HG03469 (cell line): ENCODE measurements around the gene KDM2A.
"Not testable (repeated sequence)": the region's sequence is repeated elsewhere in the genome, so short reads cannot be mapped to it uniquely, and the experiment has no call there.

Experiments
- ATAC-seq: cut with Tn5 transposase; IDR thresholded peaks from one replicate; pipeline ENCODE4 v1.9.1; 2021; ENCODE audit warnings: mild to moderate bottlenecking, moderate library complexity, moderate number of reproducible peaks; ENCODE audit not compliant: unreplicated experiment

The KDM2A gene

DNA sequence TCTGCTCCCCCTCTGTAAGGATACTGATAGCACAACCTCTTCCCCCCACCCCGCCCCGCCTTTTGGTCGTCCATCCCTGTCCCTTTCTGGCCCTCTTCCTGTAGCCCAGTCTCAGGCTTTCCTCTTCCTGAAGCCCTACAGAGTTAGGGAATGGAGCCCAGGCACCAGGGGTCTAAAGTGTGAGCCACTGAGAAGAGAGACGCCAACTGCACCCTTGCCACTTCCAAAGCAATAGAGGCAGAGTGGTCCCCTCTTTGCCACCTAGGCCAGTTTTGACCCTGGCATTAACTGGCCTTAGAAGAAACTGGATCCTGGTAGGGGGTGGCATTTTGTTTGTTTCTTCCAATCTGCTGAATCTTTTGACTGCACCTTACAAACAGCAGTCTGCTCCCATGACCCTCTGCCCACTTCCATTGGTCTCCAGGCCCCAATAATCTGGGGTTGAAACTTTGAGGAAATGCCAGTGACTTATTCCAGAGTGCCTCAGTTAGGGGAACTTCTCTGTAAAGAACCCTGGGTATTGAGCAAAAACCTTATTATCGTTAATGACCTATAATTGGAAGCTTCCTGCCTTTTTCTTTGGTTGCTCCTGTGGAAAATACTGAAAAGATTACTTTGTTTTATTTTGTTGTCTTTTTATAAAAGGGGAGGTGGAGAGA, 137.5 kb downstream of the KDM2A start:
- no peak for ATAC-seq

DNA sequence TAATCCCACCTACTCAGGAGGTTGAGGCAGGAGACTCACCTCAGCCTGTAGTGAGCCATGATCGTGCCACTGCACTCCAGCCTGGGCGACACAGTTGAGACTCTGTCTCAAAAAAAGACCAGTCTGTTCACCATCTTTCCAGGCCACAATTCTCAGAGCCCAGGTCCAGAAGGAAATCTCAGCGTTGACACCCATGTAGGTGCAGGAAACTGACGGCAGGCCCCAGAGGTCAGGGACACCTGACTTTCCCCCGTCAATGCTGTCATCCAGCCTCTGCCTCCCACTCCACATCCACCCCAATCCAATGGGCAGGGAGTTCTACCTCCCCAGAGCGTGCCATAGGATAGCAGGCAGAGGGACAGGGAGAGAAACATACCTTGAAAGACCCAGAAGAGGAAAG, 141.3 kb downstream of the KDM2A start:
- no peak for ATAC-seq

DNA sequence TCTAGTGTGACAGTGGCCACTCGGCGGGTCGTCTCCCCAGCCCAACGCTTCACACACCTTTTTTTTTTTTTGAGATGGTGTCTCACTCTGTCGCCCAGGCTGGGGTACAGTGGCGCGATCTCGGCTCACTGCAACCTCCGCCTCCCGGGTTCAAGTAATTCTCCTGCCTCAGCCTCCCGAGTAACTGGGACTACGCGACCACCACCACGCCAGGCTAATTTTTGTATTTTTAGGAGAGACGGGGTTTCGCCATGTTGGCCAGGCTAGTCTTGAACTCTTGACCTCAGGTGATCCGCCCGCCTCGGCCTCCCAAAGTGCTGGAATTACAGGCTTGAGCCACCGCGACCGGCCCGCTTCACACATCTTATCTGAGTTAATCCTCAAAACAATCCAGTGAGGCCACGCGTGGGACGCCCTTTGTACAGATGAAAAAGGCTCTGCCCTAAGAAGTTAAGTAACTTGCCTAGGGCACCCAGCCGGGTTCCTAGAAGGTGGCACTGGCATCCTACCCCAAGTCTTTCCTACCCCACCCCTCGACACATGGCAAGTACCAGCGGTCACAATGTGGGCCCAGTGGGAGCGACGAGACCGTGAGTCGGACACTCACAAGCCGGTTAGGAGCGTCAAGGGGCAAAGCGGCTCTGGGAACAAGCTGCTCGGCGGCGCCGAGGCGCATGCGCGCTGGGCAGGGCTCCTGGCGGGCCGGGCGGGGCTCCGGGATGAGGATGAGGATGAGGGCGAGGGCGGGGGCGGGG, 142.0 kb downstream of the KDM2A start:
- ATAC-seq: not testable (repeated sequence)

DNA sequence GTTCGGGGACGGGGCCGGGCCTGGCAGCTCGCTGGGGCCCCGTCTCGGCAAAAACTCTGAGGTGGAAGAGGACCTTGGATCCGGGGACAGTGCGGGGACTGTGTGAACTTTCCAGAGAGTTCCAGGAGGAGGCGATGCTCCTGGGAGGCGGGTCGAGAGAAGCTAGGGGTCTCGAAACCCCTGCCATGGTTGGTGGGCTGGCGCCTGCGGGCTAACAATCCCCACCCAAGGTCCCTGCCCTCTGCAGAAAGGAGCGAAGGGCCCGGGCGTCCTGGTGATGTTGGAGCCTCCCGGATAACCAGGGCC, 142.5 kb downstream of the KDM2A start:
- ATAC-seq: no peak

DNA sequence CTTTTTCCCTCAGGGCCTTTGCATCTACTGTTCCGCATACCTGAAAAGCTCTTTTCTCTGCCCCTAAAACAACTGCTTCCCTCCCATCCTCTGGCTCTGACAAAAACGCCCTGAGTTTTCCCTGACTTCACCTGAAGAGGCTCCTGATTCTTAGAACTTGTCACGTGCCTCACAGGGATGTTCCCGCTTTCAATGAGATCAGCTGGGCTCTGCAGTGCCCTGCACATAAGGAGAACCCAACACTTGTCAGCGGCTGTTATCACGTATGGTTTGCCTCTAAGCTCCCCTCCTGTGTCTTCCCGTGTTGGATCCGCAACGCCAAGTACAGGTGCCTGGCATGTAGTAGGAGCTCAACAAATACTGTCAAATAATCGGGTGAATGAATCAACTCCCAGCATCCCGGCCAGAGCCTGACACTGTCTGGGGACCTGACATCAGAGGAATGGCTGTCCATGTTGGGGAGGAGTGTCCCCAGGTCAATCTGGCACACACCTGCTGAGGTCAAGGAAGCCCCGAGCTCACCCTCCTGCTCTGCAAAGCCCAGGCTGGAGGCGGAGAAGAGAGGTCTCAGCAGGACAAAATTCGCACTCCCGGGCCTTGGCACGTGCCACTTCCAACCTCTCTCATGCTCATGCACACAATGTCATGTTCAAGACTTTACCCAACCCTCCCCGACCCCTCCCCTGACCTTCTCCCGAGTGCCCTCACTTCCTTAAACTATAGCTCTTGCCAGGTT, 143.1 kb downstream of the KDM2A start:
- no peak for ATAC-seq

DNA sequence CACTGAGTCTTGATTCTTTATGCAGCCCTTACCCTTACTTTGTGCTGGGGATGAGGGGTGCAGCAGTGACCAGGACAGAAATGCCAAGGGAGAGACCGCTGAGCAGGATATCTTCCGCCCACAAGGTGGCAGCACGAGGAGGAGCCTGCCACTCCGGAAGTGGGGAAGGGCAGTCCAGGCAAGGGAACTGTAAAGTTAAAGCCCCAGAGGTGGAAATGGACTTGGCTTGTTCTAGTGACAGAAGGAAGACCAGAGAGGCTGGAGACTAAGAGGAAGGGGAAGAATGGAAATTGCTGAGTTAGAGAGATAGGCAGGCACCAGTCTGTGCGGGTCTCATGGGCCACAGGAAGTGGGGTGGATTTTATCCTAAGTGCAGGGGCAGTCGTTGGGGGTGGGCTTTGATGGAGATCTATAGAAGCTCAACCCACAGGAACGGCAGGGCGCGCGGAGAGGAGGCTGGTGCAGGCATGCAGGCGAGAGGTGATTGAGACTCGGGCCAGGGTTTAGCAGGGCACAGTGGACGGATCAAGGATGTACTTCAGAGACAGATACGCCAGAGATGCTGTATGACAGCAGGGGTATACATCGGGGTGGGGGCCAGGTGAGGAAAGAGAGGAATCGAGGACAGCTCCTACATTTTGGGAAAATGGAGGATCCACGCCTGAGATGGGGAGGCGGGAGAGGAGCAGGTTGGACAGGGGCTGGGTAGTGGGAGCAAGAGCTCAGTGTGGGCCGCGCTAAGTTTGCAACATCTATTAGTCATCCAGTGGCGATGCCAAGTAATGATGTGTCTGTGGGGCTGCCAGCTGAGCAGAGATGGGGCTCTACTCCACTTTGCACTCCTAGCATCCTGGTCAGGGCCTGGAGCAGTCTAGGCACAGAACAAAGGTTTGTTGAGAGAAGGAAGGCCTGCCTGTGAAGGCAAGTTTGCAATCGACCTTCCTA, 143.9 kb downstream of the KDM2A start:
- no peak for ATAC-seq

DNA sequence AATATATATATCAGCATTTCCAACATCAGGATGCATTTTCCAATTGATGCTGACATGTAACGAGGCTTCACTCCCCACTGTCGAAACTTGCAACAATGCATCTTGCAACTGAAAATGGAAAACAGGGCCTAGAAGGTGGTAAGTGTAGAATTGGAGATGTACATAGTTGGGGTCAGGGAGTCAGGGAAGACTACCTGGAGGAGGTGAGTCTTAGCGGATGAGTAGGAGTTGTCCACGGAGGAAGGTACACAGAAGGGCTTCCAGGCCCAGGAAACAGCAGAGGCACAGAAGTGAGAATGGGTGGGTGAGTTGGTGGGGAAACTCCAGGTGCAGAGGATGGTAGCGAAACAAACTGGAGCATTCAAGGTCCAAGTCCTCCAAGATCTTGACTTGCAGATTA, 145.2 kb downstream of the KDM2A start:
- ATAC-seq: no peak

DNA sequence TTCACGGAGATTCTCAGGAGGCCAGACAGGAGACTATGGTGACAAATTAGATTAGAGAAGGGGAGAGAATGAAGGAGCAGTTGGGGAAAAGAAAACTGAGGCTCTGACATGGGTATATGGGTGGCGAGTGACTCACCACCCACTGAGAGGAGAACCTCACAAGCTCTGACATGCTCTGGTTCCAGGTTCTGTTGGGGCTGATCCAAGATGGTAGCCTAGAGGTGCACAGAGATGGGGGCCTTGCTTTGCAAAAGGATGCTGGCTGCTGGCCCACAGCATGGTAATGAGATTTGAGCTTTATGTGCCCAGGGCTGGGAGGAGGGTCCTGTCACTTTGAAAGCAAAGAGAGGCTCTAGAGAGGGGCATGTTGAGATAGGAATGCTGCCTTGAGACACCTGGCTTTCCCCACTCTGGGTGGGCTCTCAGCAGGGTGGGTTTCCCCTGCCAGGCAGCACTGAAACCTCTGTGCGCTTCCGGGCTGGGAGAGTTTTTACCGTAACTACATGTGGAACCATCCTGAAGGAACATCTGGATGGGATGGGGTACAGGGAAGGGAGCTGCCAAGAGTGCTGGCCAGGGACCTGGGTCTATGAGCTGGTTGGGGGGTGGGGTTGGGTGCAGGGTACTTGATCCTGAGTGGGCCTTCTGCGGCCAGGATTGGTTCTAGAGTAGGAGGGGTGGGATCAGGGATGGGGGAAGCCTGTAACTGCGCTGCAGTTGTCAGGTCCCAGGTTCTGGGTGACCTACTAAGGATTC, 146.0 kb downstream of the KDM2A start:
- no peak for ATAC-seq

DNA sequence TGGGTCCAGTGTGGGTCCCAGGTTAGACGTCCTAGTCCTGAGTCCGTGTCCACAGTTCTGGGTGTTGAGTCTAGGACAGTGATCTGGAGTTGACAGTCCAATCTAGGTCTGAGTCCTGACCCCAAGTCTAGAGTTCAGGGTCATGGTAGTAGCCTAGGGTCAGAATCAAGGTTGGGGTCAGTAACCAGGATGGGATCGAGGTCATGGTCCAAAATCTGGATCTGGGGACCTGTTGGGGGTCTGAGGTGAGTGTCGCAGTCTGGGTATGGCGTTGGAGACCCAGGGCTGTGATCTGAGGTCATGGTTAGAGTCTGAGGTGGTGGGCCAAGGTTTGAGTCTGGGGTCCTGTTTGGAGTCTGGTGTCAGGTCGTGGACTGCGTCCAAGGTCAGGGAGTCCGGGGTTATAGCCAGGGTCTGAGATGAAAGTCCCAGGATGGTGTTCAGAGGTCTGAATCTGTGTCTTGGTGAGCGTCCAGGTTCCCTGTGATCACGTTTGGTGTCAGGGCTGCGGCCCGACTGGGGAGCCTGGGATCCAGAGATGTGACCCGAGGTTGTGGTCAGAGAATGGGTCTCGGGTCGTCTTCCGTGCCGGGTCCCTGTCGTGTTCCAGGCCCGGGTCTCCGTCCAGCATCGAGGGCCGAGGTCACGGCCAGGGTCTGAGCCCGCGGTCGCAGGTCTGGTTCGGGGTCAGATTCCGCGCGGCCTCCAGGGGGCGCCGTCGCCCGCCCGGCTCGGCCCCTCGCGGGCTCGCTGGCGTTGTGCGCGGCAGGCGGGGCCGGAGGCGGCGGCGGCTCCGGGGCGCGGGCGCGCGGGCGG, 146.8 kb downstream of the KDM2A start:
- no peak for ATAC-seq

DNA sequence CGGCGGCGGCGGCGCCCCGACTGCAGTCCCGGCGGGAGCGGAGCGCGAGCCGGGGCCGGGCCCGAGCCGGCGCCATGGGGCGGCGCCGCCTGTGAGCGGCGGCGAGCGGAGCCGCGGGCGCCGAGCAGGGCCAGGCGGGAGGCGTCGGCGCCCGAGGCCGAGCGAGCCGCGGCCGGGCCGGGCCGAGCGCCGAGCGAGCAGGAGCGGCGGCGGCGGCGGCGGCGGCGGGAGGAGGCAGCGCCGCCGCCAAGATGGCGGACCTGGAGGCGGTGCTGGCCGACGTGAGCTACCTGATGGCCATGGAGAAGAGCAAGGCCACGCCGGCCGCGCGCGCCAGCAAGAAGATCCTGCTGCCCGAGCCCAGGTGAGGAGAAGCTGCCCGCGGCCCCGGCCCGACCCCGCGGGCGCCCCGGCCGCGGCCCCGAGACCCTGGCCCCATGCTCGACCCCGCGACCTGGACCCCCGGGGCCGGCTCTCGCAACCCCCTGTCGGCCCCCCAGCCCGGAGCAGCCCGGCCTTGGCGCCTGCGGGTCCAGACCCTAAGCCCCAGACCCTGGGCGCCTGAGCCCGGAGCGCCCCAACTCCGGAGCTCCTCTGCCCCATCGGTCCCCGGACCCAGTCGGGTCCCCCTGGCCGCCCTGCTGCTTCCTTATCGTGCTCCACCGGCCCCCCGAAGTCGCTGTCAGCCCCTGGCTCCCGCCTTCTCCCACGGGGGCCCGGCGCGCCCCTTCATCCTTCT, 147.6 kb downstream of the KDM2A start, which contains the start of gene GRK2:
TSS of gene GRK2 (plus strand) at position 25 of the 739 bp plus-strand sequence. CDS start at position 252, 227 bp downstream.
- ATAC-seq: no peak

DNA sequence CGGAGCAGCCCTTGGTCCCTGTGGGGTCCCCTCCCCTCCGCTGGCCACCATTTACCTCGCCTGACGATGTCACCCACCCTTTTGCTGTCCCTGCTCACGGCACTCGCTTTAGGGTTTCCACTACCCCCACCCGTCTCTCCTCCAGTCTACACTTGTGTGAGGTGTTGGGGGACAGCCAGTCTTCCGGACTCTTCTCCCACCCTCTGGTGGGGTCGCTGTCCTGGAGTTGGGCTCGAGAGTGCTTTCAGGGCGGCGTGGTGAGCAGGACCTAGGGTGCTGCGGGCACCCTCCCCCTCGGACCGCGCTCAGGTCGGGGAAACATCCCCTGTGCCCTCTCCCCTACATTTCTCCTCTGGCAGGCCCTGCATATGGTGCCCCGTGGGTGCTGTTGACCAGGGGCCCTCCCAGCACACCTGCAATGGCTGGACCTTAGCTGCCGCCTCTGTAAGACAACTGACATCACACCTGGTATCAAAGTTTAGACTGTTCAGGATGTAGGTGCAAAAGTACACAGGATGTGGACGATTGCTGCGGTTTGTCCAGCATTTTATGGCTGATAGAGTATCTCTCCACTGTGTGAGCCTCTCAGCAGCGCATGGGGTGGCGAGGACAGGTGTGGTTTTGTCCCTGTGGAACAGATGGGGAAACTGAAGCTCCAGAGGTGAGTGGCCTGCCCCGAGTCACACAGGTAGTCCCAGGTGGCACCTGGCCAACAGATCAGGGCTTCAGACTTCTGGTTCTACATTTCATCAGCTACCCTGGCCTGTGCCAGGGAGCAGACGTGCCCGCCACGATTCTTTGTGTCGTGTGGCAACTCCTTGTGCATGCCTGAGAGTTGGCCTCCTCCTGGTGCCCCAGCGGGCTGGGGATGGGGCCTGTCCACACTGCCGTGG, 148.4 kb downstream of the KDM2A start:
- no peak for ATAC-seq

DNA sequence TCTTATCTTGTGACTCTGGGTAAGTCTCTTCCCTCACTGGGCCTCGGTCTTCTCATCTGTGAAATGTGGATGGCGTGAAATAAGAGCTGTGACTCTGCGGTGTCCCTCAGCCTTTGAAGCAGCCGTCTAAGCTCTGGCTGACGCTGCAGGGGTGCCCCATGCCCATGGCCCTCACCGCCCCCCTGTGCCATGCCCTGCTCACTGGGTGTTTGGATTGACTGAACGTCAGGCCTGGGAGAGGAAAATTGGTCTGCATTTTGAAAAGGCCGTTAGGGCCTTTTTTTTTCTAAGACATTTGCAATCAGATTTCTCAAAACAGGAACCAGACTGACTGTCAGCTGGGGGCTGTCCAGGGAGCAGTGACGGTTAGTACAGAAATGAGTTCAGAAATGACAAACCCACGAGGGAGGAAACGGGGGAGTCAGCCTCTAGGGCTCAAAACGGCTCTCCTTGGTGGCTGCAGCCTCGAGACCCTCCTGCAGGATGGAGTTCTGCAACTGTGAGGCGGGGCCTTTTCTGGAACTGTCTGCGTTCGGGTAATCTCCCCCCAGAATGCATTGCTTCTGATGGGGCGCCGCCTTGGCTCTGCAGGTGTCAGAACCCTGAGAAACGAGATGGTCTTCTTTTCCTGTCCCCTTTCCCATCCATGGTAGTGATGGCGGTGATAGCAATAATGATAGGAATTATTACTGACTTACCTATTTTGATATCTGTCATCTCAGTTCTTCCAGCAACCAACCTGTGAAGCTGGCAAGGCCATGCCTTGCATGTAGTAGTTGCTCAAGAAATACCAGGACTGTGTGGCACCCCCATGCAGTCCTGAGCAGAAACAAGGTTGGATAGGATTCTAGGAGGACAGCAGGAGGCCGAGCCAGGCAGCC, 149.3 kb downstream of the KDM2A start:
- ATAC-seq: no peak

DNA sequence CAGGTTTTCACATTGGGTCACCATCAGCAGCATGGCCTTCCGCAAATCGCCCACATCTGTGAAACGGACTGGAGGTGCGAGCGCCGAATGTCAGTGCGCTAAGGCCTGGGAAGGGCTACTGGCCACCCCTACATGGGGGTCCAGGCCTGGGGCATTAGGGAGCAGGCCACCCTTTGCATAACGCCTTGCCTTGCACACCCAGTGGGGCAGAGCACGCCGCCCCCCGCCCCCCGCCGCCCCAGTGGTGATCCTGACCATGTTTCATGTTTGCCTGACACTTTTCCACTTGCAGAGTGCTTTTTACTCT, 149.9 kb downstream of the KDM2A start:
- no peak for ATAC-seq

DNA sequence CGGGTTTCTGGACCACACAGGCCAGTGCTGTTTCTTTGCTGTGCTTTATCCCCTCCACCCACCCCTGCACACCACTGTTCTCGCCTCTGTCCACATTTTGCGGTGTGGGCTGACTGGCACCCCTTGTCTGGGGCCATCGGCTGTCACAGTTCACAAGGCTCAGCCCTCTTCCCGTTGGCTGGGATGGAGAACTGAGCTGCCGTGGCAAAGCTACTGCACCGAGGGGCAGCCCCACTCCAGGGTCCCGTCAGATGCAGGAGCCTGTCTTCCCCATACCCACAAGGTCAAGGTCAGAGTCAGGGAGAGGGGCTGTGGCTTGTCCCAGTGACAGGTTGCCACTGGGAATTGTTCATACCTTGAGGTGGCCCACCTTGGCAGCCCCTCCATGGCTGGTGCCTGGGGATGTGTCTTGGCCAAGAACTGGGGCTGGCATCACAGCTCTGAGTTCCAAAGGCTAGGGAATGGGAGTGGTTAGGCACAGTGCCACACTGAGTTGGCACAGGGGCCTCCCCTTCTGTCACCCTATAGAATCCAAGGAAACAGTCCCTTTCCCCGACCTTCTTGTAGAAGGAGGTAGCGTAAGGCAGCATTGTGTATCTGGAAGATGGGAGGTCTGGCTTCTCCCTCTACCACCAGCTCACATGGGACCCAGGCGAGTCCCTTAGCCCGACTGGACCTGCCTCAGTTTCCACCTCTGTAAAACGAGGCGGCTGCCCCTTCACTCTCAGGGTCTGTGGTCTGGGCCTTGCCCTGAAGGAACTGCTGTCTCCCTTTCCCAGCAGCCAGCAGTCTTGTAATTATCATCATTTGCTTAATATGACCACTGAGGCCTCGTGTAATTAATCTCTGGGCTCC, 150.6 kb downstream of the KDM2A start:
- ATAC-seq: no peak

DNA sequence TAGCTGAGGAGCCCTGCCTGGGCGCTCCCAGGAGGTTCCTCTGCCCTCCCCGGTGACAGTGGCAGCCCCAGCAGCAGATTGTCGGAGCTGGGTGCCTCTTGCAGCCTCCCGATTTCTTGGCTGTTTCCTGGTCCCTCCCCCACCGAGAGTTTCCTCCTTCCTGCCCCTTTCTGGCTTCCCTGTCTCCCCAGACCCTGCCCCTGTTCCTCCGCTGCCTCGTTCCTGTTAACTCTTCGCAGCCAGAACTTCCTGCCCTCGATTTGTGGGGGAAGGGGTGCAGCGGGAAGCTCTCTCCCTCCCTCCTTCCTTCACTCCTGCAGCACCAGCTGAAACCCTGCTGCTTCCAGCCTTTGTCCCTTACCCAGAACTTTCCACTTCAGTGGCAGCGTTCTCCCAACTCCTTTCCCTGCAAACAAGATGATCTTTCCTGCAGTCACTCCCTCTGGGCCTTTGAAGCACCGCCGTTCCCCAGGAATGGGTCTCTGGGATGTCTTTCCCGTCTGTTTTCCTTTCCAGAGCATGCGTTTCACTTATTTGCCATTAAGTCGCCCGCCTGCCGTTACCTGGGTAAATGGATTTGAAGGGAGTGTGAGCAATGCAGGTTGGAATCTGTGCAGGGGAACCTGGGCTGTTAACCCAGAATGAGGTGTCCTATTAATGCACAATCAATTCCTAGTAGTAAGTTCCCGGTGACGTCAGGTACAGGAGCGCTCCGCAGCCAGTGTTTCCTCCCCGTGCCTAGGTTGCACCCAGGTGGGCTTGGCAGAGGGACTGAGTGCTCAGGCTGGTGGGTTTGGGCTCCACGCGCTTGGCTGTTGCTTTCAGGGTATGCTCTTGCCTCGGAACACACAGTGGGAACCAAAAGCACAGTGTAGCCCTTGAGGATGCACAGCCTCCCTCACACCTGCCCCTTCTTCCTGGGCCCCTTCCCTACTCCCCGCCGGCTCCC, 151.5 kb downstream of the KDM2A start:
- no peak for ATAC-seq
